ENCODE data around the gene PRPF4.

Gene PRPF4

DNA sequence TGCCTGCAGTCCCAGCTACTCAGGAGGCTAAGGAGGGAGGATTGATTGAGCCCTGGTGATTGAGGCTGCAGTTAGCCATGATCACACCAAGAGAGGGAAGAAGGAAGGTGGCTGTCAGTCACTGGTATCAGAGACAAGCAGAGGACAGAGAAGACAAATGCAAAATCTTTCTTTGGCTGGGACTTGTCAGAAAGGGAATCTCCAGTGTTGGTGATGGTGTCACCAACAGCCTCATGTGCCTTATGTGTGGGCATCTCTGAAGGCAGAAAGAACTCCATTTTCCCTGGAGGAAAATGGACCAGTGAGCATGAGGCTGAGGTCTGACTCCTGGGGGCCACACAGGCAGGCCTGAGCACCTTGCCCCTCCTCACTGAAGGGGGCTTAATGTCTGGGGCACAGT, 39.8 kb downstream of the PRPF4 start:
- H3K4me3 ChIP-seq, result no peak overlapping the region
- H3K27ac ChIP-seq, result no peak overlapping the region
- DNase-seq (ENCODE audit: low spot score), result no peak
- TF ChIP-seq, protein P1, sequence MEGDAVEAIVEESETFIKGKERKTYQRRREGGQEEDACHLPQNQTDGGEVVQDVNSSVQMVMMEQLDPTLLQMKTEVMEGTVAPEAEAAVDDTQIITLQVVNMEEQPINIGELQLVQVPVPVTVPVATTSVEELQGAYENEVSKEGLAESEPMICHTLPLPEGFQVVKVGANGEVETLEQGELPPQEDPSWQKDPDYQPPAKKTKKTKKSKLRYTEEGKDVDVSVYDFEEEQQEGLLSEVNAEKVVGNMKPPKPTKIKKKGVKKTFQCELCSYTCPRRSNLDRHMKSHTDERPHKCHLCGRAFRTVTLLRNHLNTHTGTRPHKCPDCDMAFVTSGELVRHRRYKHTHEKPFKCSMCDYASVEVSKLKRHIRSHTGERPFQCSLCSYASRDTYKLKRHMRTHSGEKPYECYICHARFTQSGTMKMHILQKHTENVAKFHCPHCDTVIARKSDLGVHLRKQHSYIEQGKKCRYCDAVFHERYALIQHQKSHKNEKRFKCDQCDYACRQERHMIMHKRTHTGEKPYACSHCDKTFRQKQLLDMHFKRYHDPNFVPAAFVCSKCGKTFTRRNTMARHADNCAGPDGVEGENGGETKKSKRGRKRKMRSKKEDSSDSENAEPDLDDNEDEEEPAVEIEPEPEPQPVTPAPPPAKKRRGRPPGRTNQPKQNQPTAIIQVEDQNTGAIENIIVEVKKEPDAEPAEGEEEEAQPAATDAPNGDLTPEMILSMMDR (IDR thresholded peaks at IDR 0.05), result no peak

DNA sequence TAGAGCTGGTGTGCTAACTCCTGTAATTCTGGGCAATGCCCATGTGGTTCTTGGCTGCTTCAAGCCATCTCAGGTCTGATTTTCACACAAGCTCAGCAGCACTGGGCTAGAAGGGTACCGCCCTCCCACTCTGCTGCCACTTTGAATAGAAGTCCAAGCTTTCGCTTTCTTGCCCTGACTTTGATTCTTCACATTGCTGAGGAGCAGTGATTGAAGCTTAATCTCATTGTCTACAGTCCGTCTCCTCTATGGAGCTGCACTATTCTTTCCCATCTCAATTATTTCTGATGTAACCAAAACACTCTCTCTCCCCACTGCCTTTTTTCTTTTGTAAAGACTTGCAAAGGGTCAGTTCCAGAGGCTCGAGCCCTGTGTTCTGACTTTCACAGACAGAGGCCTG, 40.6 kb downstream of the PRPF4 start:
- no peak overlapping the region for H3K27ac ChIP-seq
- H3K4me3 ChIP-seq, result no peak overlapping the region
- DNase-seq (ENCODE audit: low spot score), result no peak
- TF ChIP-seq, protein P1 (IDR thresholded peaks at IDR 0.05), result no peak

DNA sequence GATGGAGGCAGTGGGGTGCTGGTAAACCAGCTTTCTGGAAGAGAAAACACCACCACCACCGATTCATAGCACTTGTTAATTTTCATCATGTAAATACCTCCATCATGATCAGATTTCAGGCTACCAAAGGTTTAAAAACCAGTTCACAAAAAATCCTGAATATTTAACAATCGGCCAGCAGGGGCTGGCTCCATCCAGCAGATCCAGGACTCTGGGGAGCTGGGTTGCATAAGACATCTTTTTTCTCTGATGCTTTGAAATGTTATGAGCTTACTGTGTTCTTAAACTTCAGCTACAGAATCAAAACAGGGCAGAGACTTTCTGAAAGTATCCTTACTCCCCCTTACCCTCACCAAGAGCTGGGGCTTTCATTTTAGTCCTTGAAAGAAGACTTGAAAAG, 42.3 kb downstream of the PRPF4 start:
- no peak overlapping the region for H3K27ac ChIP-seq
- TF ChIP-seq, protein P1 (IDR thresholded peaks at IDR 0.05), result no peak
- DNase-seq (ENCODE audit: low spot score), result no peak
- H3K4me3 ChIP-seq, result no peak overlapping the region

DNA sequence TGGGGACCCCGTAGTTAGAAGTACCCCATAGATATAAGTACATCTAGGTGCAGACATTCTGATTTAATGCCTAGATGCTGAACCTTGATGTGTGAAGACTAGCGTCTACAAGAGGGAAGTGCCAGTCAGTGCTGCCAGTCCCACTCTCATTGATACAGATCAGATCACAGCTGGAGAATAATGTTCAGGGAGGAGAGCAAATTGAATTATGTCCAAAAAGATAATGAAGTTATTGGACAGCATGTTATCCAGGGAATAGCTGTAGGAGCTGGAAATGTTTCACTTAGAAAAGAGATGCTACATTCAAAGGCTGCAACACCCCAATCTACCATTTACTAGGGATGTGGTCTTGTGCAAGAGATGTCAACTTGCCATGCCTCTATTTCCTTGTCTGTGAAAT, 43.6 kb downstream of the PRPF4 start:
- H3K4me3 ChIP-seq, result no peak overlapping the region
- TF ChIP-seq, protein P1 (IDR thresholded peaks at IDR 0.05), result no peak
- no peak overlapping the region for H3K27ac ChIP-seq
- DNase-seq (ENCODE audit: low spot score), result no peak

DNA sequence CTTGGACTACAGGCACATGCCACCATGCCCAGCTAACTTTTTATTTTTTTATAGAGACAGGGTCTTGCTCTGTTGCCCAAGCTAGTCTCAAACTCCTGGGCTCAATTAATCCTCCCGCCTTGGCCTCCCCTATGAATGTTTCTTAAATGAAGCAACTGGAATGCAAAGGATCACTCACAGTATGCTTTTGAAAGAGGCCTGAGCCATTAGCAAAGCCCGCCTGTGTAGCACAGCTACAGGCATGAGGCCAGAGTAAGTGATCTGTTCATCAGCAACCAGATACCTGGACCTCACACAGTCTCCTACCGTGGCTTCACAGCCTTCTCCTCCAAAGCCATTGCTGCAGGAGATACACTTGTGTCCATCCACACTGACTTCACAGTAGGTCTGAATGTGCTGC, 44.6 kb downstream of the PRPF4 start:
- Histone ChIP-seq H3K27ac (no peak overlapping the region), H3K4me3 (no peak overlapping the region)
- DNase-seq (ENCODE audit: low spot score), result no peak
- TF ChIP-seq, protein P1 (IDR thresholded peaks at IDR 0.05), result no peak

DNA sequence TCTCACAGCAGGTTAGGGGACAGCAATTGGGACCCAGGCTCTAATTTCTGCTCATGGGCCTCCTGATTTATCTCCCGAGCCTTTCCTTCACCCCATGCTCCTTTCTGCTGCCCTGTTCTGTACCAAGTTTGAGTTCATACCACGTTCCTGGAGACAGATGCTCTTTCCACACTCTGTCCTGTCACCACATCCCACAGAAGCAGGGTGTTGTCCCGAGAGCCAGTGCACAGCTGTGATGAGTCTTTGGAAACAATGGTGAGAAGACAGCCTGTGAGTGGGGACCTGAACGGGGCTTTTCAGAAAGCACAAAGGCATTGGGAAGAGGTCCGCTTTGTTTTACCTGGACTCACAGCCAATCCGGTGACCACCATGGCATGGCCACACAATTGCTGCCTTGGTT, 47.2 kb downstream of the PRPF4 start:
- TF ChIP-seq, protein P1 (IDR thresholded peaks at IDR 0.05), result no peak
- Histone ChIP-seq H3K27ac (no peak overlapping the region), H3K4me3 (no peak overlapping the region)
- no peak for DNase-seq (ENCODE audit: low spot score)

DNA sequence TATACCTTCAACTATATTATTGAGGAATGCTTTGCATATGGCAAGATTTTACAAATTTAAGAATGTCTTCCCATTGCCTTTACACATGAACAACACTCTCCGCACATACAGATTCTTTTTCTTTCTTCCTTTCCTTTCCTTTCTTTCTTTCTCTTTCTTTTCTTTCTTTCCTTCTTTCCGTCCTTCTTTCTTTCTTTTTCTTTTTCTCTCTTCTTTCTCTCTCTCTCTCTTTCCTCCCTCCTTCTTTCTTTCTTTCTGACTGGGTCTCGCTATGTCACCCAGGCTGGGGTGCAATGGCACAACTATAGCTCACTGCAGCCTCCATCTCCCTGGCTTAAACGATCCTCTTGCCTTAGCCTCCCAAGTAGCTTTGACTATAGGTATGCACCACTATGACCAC, 50.8 kb downstream of the PRPF4 start:
- TF ChIP-seq, protein P1 (IDR thresholded peaks at IDR 0.05), result no peak
- Histone ChIP-seq H3K27ac (no peak overlapping the region), H3K4me3 (no peak overlapping the region)
- no peak for DNase-seq (ENCODE audit: low spot score)

Data from coronary artery (tissue), 2 donors.